ENCODE measurements around the gene CDC42EP4.

DNA sequence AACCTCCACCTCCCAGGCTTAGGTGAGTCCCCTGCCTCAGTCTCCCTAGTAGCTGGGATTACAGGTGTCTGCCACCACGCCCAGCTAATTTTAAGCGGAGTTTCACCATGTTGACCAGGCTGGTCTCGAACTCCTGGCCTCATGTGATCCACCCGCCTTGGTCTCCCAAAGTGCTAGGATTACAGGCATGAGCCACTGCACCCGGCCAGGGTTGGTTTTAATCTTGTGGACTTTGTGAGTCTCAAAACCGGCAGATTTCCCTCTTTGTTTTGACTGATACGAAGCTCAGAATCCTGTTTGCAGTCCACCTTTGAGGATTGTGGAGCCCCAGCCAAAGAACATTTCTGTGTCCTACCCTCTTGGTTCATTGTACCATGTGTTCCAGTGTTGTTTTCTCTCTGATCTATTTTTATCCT is 33.7 kb downstream of the CDC42EP4 start:
- TF ChIP-seq POLR2A (IDR thresholded peaks at IDR 0.05), result no peak
- no peak for TF ChIP-seq CTCF (IDR thresholded peaks at IDR 0.05 in 8 of 11, conservative IDR thresholded peaks at IDR 0.05 in 3 of 11)
- TF ChIP-seq POLR2AphosphoS5 (IDR thresholded peaks at IDR 0.05), result no peak
